K562 (cell line): ENCODE measurements around the gene RANBP6. TPM values are rescaled to one million over a fixed set of nuclear protein-coding genes. Genes with fewer than 3 reads are reported as not detected.

Experiments
- CXXC5 ChIP-seq: fragments of 250-450 bp; sonication (Bioruptor Pico); IDR thresholded peaks from 2 replicates; pipeline ENCODE4 v1.8.0; 2022; ENCODE audit warnings: inconsistent platforms, mild to moderate bottlenecking, moderate library complexity
- EP400 ChIP-seq: fragments of 450-650 bp; IDR thresholded peaks from 2 replicates; pipeline ENCODE4 v1.6.1; 2017; ENCODE audit warnings: antibody characterized with exemption, mild to moderate bottlenecking, moderate library complexity
- JUN ChIP-seq, 2 experiments: sonication (generic) in 1 of 2; formaldehyde crosslinking in 1 of 2; IDR thresholded peaks; 2 replicates each; pipeline versions ENCODE4 v1.6.1 to v1.8.0; 2012 to 2022; ENCODE audit warnings: borderline replicate concordance in 2 of 2, mild to moderate bottlenecking in 2 of 2, improper control_type of control experiment in 1 of 2, low read depth in 1 of 2, low read length in 1 of 2, missing genetic modification reagents in 1 of 2
- MCM7 ChIP-seq, 2 experiments: fragments of 450-650 bp; IDR thresholded peaks; 2 replicates each; pipeline ENCODE4 v1.6.1; 2016 to 2018
- NFE2 ChIP-seq: IDR thresholded peaks from 2 replicates; pipeline ENCODE4 v1.6.1; 2014; ENCODE audit warnings: antibody characterized with exemption, low read depth
- NFRKB ChIP-seq: fragments of 450-650 bp; IDR thresholded peaks from 2 replicates; pipeline ENCODE4 v1.6.1; 2016; ENCODE audit warnings: low read depth
- NRF1 ChIP-seq, 2 experiments: fragments of 450-650 bp; IDR thresholded peaks in 1 of 2; conservative IDR thresholded peaks in 1 of 2; 2 replicates each; pipeline ENCODE4 v1.6.1; 2014; ENCODE audit warnings: mild to moderate bottlenecking in 2 of 2
- POLR2A ChIP-seq: fragments of 450-650 bp; conservative IDR thresholded peaks from 2 replicates; pipeline ENCODE4 v1.6.1; 2016
- RAD51 ChIP-seq: fragments of 450-650 bp; IDR thresholded peaks from 2 replicates; pipeline ENCODE4 v1.7.1; 2016; ENCODE audit warnings: low read depth, mild to moderate bottlenecking, borderline replicate concordance
- ZBTB11 ChIP-seq, 3 experiments: fragments of 200-800 bp in 1 of 3; fragments of 250-450 bp in 1 of 3; fragments of 450-650 bp in 1 of 3; sonication (Bioruptor Pico) in 1 of 3; sonication (Bioruptor generic) in 1 of 3; formaldehyde crosslinking in 1 of 3; IDR thresholded peaks; 2 replicates each; pipeline versions ENCODE4 v1.6.1 to v1.8.0; 2016 to 2022; ENCODE audit warnings: mild to moderate bottlenecking in 2 of 3, missing genetic modification characterization in 2 of 3, missing compliant biosample characterization in 1 of 3, moderate library complexity in 1 of 3
- ZBTB40 ChIP-seq, 2 experiments: fragments of 450-650 bp in 1 of 2; sonication (generic) in 1 of 2; formaldehyde crosslinking in 1 of 2; IDR thresholded peaks; 2 replicates each; pipeline versions ENCODE4 v1.7.1 to v1.9.0; 2016 to 2022; ENCODE audit warnings: inconsistent platforms in 1 of 2, mild to moderate bottlenecking in 1 of 2, missing genetic modification reagents in 1 of 2
- ZNF217 ChIP-seq: sonication (generic); formaldehyde crosslinking; IDR thresholded peaks from 2 replicates; pipeline ENCODE4 v1.8.0; 2022; ENCODE audit warnings: mild to moderate bottlenecking, missing genetic modification reagents
- ZNF586 ChIP-seq: fragments of 450-650 bp; formaldehyde crosslinking; conservative IDR thresholded peaks from 2 replicates; pipeline ENCODE4 v1.4.0; 2020; ENCODE audit warnings: mild to moderate bottlenecking, moderate library complexity
- ZSCAN29 ChIP-seq: fragments of 450-650 bp; IDR thresholded peaks from 2 replicates; pipeline ENCODE4 v1.6.1; 2017
- polyA plus RNA-seq, 8 experiments: library from polyadenylated mRNA; depleted of rRNA in 4 of 8; stranded (reverse) in 5 of 8; unstranded in 3 of 8; fragments of >200 nt; fragmentation: Nextera tagmentation in 2 of 8; fragmentation: Illumina TruSeq in 1 of 8; extraction: Ambion mirVana in 2 of 8; extraction: Trizol in 1 of 8; gene quantifications; 2 replicates each; pipeline versions ENCODE4 v1.2.1 to v1.2.3, GENCODE V29; 2011 to 2014; ENCODE audit warnings: inconsistent platforms in 1 of 8, missing spikeins in 1 of 8
- total RNA-seq, 7 experiments: library from RNA; depleted of rRNA in 6 of 7; stranded (reverse); fragments of >200 nt in 6 of 7; fragmentation: Illumina TruSeq in 2 of 7; extraction: Trizol in 2 of 7; gene quantifications; 2 replicates each; pipeline versions ENCODE4 v1.2.1 to v1.2.3, GENCODE V29; 2011 to 2021; ENCODE audit warnings: low replicate concordance in 1 of 7

The RANBP6 gene
- total and polyA plus RNA-seq, 9 of the 15 experiments (the other 6 are each of a cell fraction or from before 2014, with no cell fraction given), result 10.4 to 19.9 (median 11.5) TPM

GRCh38 chr9:6015278-6016157, at the start of gene RANBP6 (continued):
- 0 out of 2 replicates have a peak, but pooled peaks have one; percentile 11 for TF ChIP-seq ZBTB40 (IDR thresholded peaks at IDR 0.05)
- no peak for TF ChIP-seq ZBTB40 (CRISPR knock-in tag; IDR thresholded peaks at IDR 0.05)
- no peak for TF ChIP-seq ZNF586 (CRISPR knock-in tag)
- TF ChIP-seq NFRKB, result no peak; the same call in none of the 2 replicates
- no peak for TF ChIP-seq ZNF217 (CRISPR knock-in tag)
- 0 out of 2 replicates have a peak, but pooled peaks have one; percentile 44 for TF ChIP-seq CXXC5 (CRISPR knock-in tag)
- no peak for TF ChIP-seq RAD51
- no peak for TF ChIP-seq ZBTB11 (CRISPR knock-in tag; IDR thresholded peaks at IDR 0.05)
- peak; percentile 71 for TF ChIP-seq EP400
- no peak for TF ChIP-seq ZSCAN29
- TF ChIP-seq JUN (IDR thresholded peaks at IDR 0.05; ENCODE audit: borderline replicate concordance, low read depth, low read length), result peak; percentile 15; the same call in 1 of the 2 replicates
- TF ChIP-seq JUN (CRISPR knock-in tag; IDR thresholded peaks at IDR 0.05; ENCODE audit: borderline replicate concordance), result no peak
- peak; percentile 83 for TF ChIP-seq POLR2A
- TF ChIP-seq MCM7 (IDR thresholded peaks at IDR 0.05), result no peak
- peak; percentile 35 to 37; a peak in 3 of 4 replicates for TF ChIP-seq NRF1 (conservative IDR thresholded peaks at IDR 0.05 in 1 of 2, IDR thresholded peaks at IDR 0.05 in 1 of 2)
- TF ChIP-seq NFE2, result 0 out of 2 replicates have a peak, but pooled peaks have one; percentile 3
